ENCODE data around the gene SCN11A.
A peak's percentile ranks its signal among the peaks of the same experiment; 100 is the strongest.

The SCN11A gene

GRCh38 chr3:39015418-39015817, 36.3 kb downstream of the SCN11A start:
- no peak for TF ChIP-seq JUND (IDR thresholded peaks at IDR 0.05; ENCODE audit: low read depth)
- in situ Hi-C loops (cut with HindIII; ENCODE audit: low pct_unique_long_range_greater_than_20kb, low sequenced_read_pairs), result no loop called here
- DNase-seq (ENCODE audit: low read depth in 1 of 2, low spot score in 1 of 2), result no peak

GRCh38 chr3:39013921-39014509, 37.7 kb downstream of the SCN11A start:
- peak in 1 of 2 experiments; percentile 20 for DNase-seq (ENCODE audit: low read depth in 1 of 2, low spot score in 1 of 2)
- no peak for TF ChIP-seq JUND (IDR thresholded peaks at IDR 0.05; ENCODE audit: low read depth)
- in situ Hi-C loops (cut with HindIII; ENCODE audit: low pct_unique_long_range_greater_than_20kb, low sequenced_read_pairs), result no loop called here

GRCh38 chr3:39013289-39013688, 38.5 kb downstream of the SCN11A start:
- no peak for TF ChIP-seq JUND (IDR thresholded peaks at IDR 0.05; ENCODE audit: low read depth)
- DNase-seq (ENCODE audit: low read depth in 1 of 2, low spot score in 1 of 2), result no peak
- in situ Hi-C loops (cut with HindIII; ENCODE audit: low pct_unique_long_range_greater_than_20kb, low sequenced_read_pairs), result no loop called here

GRCh38 chr3:39011191-39011736, 40.5 kb downstream of the SCN11A start:
- in situ Hi-C loops (cut with HindIII; ENCODE audit: low pct_unique_long_range_greater_than_20kb, low sequenced_read_pairs), result no loop called here
- TF ChIP-seq JUND (IDR thresholded peaks at IDR 0.05; ENCODE audit: low read depth), result no peak
- no peak for DNase-seq (ENCODE audit: low read depth in 1 of 2, low spot score in 1 of 2)

- in situ Hi-C loops (cut with HindIII; ENCODE audit: low pct_unique_long_range_greater_than_20kb, low sequenced_read_pairs), result no loop called here
- no peak for TF ChIP-seq JUND (IDR thresholded peaks at IDR 0.05; ENCODE audit: low read depth)
- no peak for DNase-seq (ENCODE audit: low read depth in 1 of 2, low spot score in 1 of 2)
These were observed 46.4 kb downstream of the SCN11A start for GRCh38 chr3:39005295-39005694.

Data from T47D (cell line).